Measurements from ENCODE around the gene DNM3.

The DNM3 gene

GRCh38 chr1:172224871-172225270, 383.6 kb downstream of the DNM3 start:
- DNase-seq (ENCODE audit: low spot score) = no peak
- TF ChIP-seq, protein P1, sequence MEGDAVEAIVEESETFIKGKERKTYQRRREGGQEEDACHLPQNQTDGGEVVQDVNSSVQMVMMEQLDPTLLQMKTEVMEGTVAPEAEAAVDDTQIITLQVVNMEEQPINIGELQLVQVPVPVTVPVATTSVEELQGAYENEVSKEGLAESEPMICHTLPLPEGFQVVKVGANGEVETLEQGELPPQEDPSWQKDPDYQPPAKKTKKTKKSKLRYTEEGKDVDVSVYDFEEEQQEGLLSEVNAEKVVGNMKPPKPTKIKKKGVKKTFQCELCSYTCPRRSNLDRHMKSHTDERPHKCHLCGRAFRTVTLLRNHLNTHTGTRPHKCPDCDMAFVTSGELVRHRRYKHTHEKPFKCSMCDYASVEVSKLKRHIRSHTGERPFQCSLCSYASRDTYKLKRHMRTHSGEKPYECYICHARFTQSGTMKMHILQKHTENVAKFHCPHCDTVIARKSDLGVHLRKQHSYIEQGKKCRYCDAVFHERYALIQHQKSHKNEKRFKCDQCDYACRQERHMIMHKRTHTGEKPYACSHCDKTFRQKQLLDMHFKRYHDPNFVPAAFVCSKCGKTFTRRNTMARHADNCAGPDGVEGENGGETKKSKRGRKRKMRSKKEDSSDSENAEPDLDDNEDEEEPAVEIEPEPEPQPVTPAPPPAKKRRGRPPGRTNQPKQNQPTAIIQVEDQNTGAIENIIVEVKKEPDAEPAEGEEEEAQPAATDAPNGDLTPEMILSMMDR (IDR thresholded peaks at IDR 0.05; ENCODE audit: borderline replicate concordance, control extremely low read depth, extremely low read depth, insufficient read depth, missing control alignments) = no peak
- in situ Hi-C loops (cut with MboI; ENCODE audit: low sequenced_read_pairs, unreplicated experiment) = no loop called here

- in situ Hi-C loops (cut with MboI; ENCODE audit: low sequenced_read_pairs, unreplicated experiment) = no loop called here
- DNase-seq (ENCODE audit: low spot score) = no peak
Observed at GRCh38 chr1:172229942-172230341, 388.6 kb downstream of the DNM3 start.

GRCh38 chr1:172230526-172230925, 389.2 kb downstream of the DNM3 start:
- in situ Hi-C loops (cut with MboI; ENCODE audit: low sequenced_read_pairs, unreplicated experiment) = no loop called here

More at GRCh38 chr1:172229942-172230341, 388.6 kb downstream of the DNM3 start:
- TF ChIP-seq, protein P1 (IDR thresholded peaks at IDR 0.05; ENCODE audit: borderline replicate concordance, control extremely low read depth, extremely low read depth, insufficient read depth, missing control alignments) = no peak

DNA sequence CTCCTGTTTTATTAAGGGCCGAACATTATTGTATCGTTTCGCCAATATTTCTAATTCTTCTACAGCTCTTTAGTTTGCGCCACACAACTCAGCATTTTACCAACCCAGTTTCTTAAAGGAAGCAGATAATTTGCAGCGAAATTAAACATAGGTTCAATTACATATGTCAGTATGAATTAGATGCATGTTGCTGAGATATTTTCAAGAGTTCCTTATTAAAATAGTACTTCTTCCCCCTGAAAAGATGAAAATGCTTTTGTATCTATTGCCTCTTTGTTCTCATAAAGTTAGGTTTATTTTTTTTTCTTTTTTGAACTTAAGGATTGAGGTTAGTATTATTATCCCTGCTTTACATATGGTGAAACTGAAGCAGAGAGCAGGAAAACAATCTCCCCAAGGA, 395.7 kb downstream of the DNM3 start:
- DNase-seq (ENCODE audit: low spot score) = no peak
- in situ Hi-C loops (cut with MboI; ENCODE audit: low sequenced_read_pairs, unreplicated experiment) = no loop called here
- TF ChIP-seq, protein P1 (IDR thresholded peaks at IDR 0.05; ENCODE audit: borderline replicate concordance, control extremely low read depth, extremely low read depth, insufficient read depth, missing control alignments) = no peak

More at GRCh38 chr1:172230526-172230925, 389.2 kb downstream of the DNM3 start:
- TF ChIP-seq, protein P1 (IDR thresholded peaks at IDR 0.05; ENCODE audit: borderline replicate concordance, control extremely low read depth, extremely low read depth, insufficient read depth, missing control alignments) = no peak
- DNase-seq (ENCODE audit: low spot score) = no peak

- TF ChIP-seq, protein P1 (IDR thresholded peaks at IDR 0.05; ENCODE audit: borderline replicate concordance, control extremely low read depth, extremely low read depth, insufficient read depth, missing control alignments) = no peak
- in situ Hi-C loops (cut with MboI; ENCODE audit: low sequenced_read_pairs, unreplicated experiment) = no loop called here
- no peak for DNase-seq (ENCODE audit: low spot score)
Observed at GRCh38 chr1:172238158-172238557, 396.9 kb downstream of the DNM3 start.

- in situ Hi-C loops (cut with MboI; ENCODE audit: low sequenced_read_pairs, unreplicated experiment) = no loop called here
- TF ChIP-seq, protein P1 (IDR thresholded peaks at IDR 0.05; ENCODE audit: borderline replicate concordance, control extremely low read depth, extremely low read depth, insufficient read depth, missing control alignments) = no peak
- no peak for DNase-seq (ENCODE audit: low spot score)
Observed at GRCh38 chr1:172238965-172239364, 397.7 kb downstream of the DNM3 start.

- in situ Hi-C loops (cut with MboI; ENCODE audit: low sequenced_read_pairs, unreplicated experiment) = no loop called here
- no peak for DNase-seq (ENCODE audit: low spot score)
- TF ChIP-seq, protein P1 (IDR thresholded peaks at IDR 0.05; ENCODE audit: borderline replicate concordance, control extremely low read depth, extremely low read depth, insufficient read depth, missing control alignments) = no peak
Observed at GRCh38 chr1:172239901-172240300, 398.6 kb downstream of the DNM3 start.

Measured in GM13976 (cell line).